Ovary (tissue), 3 donors: ENCODE data around the gene ELAC2.

ENCODE experiments used
- EP300 ChIP-seq: sonication (generic); formaldehyde crosslinking; IDR thresholded peaks from one replicate; pipeline ENCODE4 v1.6.1; 2017; ENCODE audit warnings: antibody characterized with exemption
- TF ChIP-seq, protein P1 (sequence below), 3 donors: fragments of 450-650 bp in 2 of 3; fragments of 200-600 bp in 1 of 3; IDR thresholded peaks; one replicate each; pipeline versions ENCODE4 v1.5.1 to v1.8.0; 2016 to 2022; ENCODE audit warnings: antibody characterized with exemption in 3 of 3, mild to moderate bottlenecking in 1 of 3
- donor health status: DM: no; HTN: no; CAD: no.

DNA sequence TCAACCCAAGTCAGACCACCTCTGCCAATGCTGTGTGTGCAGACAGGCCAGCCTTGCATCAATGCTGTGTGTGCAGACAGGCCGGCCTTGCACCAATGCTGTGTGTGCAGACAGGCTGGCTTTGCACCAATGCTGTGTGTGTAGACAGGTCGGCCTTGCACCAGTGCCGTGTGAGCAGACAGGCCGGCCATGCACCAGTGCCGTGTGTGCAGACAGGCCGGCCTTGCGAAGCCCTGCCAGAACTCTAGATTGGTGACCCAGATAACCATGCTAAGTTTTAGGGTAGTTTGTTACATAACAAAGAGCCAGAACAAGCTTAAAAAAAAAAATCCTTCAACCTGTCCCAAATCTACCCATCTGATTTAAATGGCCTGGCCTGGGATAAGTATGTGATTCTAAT is 54.3 kb downstream of the ELAC2 start:
- TF ChIP-seq, protein P1, sequence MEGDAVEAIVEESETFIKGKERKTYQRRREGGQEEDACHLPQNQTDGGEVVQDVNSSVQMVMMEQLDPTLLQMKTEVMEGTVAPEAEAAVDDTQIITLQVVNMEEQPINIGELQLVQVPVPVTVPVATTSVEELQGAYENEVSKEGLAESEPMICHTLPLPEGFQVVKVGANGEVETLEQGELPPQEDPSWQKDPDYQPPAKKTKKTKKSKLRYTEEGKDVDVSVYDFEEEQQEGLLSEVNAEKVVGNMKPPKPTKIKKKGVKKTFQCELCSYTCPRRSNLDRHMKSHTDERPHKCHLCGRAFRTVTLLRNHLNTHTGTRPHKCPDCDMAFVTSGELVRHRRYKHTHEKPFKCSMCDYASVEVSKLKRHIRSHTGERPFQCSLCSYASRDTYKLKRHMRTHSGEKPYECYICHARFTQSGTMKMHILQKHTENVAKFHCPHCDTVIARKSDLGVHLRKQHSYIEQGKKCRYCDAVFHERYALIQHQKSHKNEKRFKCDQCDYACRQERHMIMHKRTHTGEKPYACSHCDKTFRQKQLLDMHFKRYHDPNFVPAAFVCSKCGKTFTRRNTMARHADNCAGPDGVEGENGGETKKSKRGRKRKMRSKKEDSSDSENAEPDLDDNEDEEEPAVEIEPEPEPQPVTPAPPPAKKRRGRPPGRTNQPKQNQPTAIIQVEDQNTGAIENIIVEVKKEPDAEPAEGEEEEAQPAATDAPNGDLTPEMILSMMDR (IDR thresholded peaks at IDR 0.05) = no peak
- TF ChIP-seq EP300 = no peak
